HG03442 (cell line): Measurements from ENCODE around the gene SLC27A3.
"Not testable (repeated sequence)": the region's sequence is repeated elsewhere in the genome, so short reads cannot be mapped to it uniquely, and the experiment has no call there.

Experiments used
- ATAC-seq: cut with Tn5 transposase; IDR thresholded peaks from one replicate; pipeline ENCODE4 v1.9.1; 2021; ENCODE audit warnings: mild to moderate bottlenecking, moderate library complexity; ENCODE audit not compliant: unreplicated experiment

SLC27A3 gene

GRCh38 chr1:153760440-153760839 is 14.8 kb upstream of the SLC27A3 start:
- ATAC-seq = no peak

- no peak for ATAC-seq
Measured at GRCh38 chr1:153763365-153764225, 11.6 kb upstream of the SLC27A3 start.

DNA sequence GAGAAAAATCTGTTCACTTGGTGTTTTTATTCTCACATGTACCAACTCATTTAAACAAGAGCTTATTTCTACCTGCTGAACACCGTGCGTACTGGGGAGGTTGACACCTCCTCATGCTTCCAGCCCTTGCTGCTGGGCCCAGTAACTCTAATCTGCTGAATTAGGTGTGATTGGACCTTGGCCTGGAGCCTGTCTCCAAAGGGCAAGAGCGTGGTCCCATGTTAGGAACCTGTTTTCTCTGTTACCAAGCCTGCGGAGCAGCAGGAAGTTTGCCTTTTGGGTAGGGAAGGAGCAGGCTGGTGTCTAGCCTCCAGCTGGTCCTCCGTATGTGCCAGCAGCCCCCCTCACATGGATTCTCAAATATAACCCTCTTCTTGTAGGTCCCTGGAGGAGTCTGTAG is 10.9 kb upstream of the SLC27A3 start:
- no peak for ATAC-seq

DNA sequence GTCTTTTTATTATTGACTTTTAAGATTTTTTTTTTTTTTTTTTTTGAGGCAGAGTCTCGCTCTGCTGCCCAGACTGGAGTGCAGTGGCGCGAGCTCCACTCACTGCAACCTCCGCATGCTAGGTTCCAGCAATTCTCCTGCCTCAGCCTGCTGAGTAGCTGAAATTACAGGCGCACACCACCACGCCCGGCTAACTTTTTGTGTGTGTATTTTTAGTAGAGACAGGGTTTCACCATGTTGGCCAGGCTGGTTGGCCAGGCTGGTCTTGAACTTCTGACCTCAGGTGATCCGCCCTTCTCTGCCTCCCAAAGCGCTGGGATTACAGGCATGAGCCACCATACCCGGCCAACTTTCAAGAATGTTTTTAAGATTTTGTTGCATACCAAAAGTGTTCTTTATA is 8.5 kb upstream of the SLC27A3 start:
- not testable (repeated sequence) for ATAC-seq

- ATAC-seq = no peak
Measured at GRCh38 chr1:153767519-153767918, 7.7 kb upstream of the SLC27A3 start.

GRCh38 chr1:153768316-153769181 is 6.7 kb upstream of the SLC27A3 start:
- no peak for ATAC-seq

DNA sequence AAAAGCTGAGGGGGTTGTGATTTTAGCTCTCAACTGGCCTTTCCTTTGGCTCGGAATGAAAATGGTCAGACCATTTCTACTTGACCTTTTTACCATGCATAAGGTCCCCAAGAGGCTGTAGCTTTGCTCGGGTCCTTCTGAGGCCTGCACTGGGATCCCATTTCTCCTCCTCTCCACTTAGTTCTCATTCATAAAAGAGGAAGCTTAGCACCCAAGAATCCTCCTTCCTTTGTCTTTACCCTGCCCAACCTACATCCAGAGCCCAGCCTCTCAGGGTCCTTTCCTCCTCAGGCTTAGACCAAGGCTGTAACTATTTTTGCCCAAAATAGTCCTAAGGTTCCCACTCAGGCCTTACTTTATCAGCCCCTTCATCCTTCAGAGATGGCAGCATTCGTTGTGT is 6.0 kb upstream of the SLC27A3 start:
- no peak for ATAC-seq

DNA sequence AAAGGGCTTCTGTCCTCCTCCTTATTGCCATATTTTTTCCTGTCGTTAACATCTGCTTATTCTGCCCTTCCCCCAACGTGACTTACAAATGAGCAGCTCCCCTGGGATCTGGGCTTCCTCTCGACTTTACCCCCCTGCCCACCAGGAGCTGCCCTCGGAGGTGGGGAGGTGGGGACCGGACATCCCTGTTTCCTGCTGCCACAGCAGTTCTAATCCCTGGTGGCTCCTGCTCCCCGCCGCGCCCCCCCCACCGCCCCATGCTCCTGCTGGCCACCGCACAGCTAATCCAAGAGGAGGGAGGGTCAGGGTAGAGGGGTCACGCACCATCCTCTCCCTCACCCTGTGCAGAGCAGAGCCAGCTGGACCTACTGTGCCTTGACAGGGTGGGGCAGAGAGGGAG is 4.4 kb upstream of the SLC27A3 start:
- no peak for ATAC-seq

- no peak for ATAC-seq
Measured at GRCh38 chr1:153771261-153771660, 3.9 kb upstream of the SLC27A3 start.

DNA sequence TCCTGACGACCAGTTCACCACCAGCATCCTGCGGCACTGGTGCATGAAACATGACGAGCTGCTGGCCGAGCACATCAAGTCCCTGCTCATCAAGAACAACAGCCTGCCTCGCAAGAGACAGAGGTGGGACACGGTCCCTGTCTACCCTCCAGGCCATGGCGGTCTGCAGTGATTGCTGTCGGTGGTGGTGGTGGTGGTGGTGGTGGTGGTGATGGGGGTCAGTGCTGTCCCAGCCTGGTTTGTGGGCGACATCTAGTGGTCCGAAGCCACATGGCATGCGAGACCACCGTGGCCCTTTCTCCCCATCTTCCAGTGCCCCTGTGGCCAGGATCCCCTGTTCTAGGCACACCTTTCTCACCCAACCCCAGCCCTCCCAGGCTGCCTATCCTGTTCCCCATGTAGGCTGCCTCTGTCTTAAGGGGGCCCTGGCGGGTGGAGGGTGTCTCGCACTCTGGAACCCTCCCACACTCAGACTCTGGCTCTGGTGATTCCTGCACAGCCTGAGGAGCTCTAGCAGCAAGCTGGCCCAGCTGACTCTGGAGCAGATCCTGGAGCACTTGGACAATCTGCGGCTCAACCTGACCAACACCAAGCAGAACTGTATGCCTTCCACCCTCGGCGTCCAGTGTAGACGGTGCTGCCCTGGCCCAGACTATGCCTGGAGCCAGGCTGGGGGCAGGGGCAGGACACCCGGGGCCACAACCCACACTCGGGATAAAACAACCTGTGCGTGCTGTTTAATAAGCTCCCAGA is 3.2 kb upstream of the SLC27A3 start:
- no peak for ATAC-seq

DNA sequence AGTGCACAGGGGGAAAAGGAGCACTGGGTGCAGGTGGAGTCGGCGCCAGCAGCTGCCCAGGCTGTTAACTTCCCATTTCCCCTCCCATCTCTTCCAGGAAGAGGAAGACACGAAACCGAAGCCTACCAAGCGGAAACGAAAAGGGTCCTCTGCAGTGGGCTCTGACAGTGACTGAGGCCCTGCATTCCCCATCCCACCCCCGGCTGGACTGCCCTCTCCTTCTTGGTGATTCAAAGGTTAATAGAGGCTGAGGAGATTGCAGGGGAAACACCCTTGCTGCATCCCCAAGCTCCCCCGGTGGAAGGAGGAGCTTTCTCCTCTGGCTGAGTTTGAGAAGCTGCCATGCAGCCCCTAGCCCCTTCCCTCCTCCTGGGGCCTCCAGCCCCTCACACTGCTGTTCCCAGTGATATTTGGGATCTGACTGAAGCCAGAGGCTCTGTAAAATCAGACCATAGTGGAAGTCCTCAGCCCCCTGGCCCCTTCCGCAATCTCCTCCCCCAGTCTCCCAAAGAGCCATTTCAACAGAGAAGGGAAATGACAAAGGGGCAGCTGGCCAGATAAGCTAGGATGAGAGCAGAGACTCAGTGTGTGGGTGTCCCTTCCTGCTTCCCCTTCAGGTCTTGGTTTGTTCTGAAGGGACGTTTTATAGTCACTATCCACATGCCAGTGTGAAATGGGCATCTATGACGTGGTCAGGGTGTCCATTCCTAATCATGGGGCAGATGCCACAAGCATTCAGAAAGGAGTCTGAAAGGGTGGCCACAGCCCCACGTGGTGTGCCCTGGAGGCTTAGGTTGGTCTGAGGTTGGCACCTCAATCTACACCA is 1.9 kb upstream of the SLC27A3 start:
- no peak for ATAC-seq

- no peak for ATAC-seq
Measured at GRCh38 chr1:153774026-153774595, 1.1 kb upstream of the SLC27A3 start.

DNA sequence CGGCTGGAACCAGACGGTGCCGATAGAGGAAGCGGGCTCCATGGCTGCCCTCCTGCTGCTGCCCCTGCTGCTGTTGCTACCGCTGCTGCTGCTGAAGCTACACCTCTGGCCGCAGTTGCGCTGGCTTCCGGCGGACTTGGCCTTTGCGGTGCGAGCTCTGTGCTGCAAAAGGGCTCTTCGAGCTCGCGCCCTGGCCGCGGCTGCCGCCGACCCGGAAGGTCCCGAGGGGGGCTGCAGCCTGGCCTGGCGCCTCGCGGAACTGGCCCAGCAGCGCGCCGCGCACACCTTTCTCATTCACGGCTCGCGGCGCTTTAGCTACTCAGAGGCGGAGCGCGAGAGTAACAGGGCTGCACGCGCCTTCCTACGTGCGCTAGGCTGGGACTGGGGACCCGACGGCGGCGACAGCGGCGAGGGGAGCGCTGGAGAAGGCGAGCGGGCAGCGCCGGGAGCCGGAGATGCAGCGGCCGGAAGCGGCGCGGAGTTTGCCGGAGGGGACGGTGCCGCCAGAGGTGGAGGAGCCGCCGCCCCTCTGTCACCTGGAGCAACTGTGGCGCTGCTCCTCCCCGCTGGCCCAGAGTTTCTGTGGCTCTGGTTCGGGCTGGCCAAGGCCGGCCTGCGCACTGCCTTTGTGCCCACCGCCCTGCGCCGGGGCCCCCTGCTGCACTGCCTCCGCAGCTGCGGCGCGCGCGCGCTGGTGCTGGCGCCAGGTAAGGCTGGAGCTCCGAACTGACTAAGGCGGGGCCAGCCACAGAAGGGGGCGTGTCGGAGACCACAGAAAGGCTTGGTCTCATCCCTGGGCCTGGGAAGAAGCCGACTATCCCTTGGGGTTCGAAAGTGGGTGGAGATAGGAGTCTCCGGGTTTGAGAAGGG is 486 bp downstream of the SLC27A3 start:
- ATAC-seq = no peak

DNA sequence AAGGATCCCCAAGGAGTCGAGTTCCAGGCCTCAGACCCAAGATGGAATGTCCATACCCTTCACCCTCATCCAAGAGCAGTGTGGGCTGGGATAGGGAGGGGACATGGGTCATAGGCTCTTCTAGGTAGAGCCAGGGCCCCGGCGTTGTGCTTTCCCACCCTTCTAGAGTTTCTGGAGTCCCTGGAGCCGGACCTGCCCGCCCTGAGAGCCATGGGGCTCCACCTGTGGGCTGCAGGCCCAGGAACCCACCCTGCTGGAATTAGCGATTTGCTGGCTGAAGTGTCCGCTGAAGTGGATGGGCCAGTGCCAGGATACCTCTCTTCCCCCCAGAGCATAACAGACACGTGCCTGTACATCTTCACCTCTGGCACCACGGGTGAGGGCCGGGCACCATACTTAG is 1.1 kb downstream of the SLC27A3 start:
- no peak for ATAC-seq

GRCh38 chr1:153776845-153777370 is 1.7 kb downstream of the SLC27A3 start:
- no peak for ATAC-seq

GRCh38 chr1:153777648-153778047 is 2.4 kb downstream of the SLC27A3 start:
- ATAC-seq = no peak

DNA sequence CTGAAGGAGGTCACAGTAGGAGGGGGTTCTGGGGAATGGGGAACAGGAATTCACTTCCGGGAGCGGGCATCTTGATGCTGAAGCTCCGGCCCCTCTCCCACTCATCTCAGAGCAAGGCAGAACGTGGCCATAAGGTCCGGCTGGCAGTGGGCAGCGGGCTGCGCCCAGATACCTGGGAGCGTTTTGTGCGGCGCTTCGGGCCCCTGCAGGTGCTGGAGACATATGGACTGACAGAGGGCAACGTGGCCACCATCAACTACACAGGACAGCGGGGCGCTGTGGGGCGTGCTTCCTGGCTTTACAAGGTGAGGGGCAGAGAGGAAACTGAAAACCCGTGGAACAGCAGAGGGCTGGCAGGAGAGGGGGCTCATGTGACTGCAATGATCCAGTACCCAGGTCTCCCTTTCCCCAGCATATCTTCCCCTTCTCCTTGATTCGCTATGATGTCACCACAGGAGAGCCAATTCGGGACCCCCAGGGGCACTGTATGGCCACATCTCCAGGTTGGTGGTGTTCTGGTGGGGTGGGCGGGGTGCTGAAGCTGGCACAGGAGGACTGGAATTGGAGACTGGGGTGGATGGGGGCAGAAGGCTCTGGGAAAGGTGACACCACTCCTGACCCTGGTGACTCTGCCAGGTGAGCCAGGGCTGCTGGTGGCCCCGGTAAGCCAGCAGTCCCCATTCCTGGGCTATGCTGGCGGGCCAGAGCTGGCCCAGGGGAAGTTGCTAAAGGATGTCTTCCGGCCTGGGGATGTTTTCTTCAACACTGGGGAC is 3.0 kb downstream of the SLC27A3 start:
- no peak for ATAC-seq
